ENCODE results near the gene SEMA4C.
A peak's percentile ranks its signal among the peaks of the same experiment; 100 is the strongest.
"Not testable (repeated sequence)": the region's sequence is repeated elsewhere in the genome, so short reads cannot be mapped to it uniquely, and the experiment has no call there.

The SEMA4C gene

DNA sequence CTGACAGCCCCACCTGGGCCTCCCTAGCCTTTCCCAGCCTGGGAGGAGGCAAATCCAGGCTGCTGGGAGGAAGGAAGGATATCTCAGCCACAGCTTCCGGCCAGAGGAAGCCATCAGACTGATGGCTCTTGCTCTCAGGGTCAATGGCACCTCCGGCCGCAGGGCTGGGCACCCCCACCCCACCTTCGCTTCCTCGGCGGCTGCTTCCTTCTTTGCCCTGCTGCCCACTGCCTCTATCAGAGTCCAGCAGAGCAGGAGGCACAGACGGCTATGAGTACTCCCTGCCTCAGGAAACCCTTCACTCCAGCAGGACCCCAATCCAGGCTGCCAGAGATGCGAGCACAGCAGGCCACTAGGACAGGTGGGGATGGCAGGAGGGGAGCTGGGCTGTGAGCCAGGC, 3.3 kb downstream of the SEMA4C start:
- DNase-seq (ENCODE audit: low read depth) = no peak

DNA sequence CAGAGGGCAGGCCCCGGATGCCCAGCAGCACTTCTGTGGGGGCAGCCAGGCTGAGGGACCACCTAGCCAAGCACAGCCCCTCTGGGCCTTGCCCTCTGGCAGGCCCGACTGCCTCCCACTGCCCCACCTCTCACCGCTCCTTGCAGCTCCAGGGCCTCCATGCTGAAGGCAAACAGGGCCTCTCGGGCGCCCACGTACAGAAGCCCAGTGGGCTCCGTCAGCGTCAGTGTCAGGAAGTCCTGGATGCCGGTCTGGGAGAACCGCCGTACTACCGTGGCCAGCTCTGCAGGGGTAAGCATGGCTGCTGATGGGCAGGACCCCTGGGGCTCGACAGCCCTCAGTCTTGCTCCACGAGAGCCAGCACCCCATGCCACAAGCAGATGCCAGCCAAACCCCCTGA, 3.7 kb downstream of the SEMA4C start:
- DNase-seq (ENCODE audit: low read depth) = no peak

DNA sequence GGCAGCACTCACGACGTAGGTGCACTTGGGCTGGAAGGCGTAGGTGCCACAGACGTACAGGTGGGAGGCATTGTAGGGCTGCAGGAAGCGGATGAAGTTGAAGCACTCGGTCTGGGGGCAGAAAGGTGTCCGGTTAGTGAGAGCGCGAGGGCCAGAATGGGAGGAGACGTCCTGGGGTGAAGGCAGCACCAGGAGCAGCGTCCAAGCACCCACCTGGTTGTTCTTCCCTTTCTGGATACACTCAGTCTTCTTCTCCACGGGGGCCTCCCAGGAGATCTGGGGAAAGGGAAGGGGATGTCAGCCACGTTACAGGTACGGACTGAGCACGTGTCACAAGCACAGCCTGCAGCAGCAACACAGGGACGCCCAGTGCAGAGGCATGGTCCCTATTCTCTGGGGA, 4.2 kb downstream of the SEMA4C start:
- no peak for DNase-seq (ENCODE audit: low read depth)

GRCh38 chr2:96864343-96865091, 5.4 kb downstream of the SEMA4C start:
- no peak for DNase-seq (ENCODE audit: low read depth)

GRCh38 chr2:96863575-96864342, 6.1 kb downstream of the SEMA4C start:
- no peak for DNase-seq (ENCODE audit: low read depth)

GRCh38 chr2:96863056-96863455, 6.8 kb downstream of the SEMA4C start:
- not testable (repeated sequence) for DNase-seq (ENCODE audit: low read depth)

DNA sequence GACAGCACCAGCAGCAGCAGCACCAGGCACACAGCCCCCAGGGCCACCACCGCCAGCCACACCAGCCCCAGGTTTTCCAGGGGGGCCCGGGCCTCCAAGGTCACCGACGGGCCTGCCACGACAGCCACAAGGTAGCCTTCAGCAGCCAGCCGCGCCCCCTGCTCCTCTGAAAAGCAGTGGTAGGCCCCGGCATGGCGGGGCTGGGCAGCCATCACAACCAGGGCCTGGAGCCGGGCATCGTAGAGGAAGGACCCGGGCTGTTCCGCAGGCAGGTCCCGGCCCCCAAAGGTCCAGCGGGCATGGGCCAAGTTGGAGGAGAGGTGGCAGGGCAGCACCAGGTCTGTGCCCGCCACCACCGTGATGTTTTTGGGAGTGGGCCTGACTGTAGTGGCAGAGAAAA, 8.8 kb downstream of the SEMA4C start:
- no peak for DNase-seq (ENCODE audit: low read depth)

DNA sequence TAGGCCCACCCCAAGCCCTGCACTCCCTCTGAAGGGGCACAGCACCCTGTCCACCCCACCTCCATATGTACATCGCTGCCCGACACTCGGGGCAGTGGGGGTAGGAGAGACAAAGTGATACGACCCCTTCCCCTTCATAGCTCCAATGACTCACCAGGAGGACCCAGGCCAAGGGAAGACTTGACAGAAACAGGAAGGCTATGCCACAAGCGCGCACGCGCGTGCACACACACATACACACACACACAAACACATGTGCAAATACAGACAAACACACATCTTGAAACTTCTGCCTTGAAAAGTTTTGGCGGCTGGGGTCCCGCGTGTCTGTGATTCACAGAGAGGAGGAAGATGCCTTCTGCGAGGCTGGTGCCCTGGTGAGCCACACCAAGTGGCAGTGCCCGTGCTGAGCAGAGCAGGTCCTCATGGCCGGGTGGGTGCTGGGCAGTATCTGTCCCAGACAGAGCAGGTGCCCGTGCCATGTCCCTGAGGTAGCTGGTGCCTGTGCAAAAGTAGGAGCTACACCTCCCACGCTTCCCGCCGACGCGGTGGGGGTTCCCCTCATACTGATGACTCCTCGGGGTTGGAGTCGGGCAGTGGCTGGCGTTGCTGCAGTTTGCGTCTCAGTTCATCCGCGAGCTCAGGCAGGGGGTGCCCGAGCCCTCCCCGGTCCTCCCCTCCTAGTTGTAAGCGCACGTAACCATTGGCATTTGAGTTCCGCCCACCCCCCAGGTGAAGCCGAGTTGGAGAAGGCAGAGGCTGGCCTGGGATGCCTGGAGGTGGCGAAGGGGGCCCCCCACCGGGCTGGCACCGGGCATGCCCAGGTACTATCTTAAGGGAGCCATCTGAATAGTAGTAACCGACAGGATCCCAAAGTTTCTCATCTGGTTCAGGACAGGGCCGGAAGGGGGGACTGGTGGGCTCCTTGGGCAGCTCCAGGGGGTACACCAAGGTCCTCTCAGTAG, 9.5 kb downstream of the SEMA4C start:
- no peak for DNase-seq (ENCODE audit: low read depth)

GRCh38 chr2:96859681-96860064, 10.2 kb downstream of the SEMA4C start:
- no peak for DNase-seq (ENCODE audit: low read depth)

- no peak for DNase-seq (ENCODE audit: low read depth)
These were observed 10.7 kb downstream of the SEMA4C start for GRCh38 chr2:96859099-96859649.

GRCh38 chr2:96857667-96858372, 12.1 kb downstream of the SEMA4C start, which contains the start of gene ANKRD39:
Gene ANKRD39 (minus strand): TSS chr2:96858016. CDS start chr2:96857987, 29 bp downstream.
- peak; percentile 97 for DNase-seq (ENCODE audit: low read depth)

DNA sequence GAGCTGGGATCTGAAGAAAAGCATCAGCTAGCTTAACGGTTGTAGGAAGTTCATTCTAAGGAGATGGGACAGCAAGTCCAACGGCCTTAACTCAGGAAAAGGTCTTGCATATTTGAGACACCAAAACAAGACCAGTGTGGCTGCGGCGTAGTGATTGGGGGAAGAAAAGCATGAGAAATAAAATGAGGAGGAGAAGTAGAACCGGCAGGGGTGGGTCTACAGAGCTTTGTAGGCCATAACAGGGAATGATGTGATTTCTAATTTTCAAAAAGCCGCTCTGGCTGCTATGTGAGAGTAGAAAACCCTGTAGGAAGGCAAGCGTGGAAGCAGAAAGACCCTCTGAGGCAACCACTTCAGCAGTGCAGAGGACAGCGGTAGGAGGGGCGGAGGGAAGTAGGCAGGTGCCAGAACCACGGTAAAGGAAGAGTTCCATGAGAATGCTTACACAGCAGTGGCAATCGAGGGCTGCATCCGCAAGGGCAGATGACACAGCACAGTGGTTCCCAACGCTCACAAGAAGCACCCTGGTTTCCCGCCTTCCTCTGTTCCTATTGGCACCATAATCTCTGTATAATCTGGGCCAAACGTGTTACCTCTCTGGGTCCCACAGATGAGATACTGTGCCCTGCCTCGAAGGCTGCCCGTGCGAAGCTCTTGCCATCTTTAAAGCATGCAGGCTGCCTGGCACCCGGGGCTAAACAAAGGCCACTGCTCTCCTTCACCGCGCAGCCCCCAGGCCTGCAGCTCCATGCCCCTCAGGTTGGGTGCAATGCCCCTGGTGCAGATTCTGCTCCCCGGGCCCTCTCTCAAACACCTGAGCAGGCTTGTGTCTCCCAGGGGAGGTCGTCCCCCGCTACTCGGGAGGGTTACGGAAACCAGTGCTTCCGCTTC, 12.9 kb downstream of the SEMA4C start:
- DNase-seq (ENCODE audit: low read depth) = no peak

DNA sequence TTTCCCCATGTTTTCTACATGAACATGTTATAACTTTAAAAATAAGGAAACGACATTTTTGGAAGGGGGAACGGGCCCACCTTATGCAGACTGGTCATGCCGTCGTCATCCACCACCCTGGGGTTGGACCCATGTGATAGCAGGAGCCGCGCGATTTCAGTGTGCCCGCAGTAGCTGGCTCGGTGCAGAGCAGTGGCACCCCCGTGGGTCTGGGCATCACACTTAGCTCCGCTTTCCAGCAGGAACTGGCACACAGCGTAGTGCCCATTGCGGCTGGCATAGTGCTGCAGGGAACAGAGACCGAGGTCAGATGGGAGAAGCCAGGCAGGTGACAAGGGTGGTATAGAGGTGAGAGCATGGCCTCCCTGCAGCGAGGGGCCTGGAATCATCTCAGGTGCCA, 16.6 kb downstream of the SEMA4C start:
- no peak for DNase-seq (ENCODE audit: low read depth)

- no peak for DNase-seq (ENCODE audit: low read depth)
These were observed 17.2 kb downstream of the SEMA4C start for GRCh38 chr2:96852667-96853066.

- no peak for DNase-seq (ENCODE audit: low read depth)
These were observed 21.6 kb downstream of the SEMA4C start for GRCh38 chr2:96848264-96848663.

DNA sequence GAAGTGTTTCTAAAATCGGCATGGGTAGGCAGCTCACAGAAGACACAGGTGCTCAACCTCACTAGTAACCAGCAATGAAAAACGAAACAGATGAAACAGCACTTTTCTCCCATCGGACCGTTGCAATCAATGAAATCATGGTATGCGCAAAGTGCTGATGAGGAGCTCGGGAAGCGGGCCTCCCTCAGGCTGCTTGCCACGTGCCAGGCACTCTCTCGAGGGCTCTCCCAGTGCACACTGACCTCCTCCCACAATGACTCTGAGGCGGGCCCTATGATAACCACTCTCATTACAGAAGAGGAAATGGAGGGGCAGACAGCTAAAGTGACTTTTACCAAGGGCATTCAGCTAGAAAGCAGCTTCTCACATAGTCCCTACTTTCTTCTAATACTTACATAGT, 22.3 kb downstream of the SEMA4C start:
- DNase-seq (ENCODE audit: low read depth) = no peak

DNA sequence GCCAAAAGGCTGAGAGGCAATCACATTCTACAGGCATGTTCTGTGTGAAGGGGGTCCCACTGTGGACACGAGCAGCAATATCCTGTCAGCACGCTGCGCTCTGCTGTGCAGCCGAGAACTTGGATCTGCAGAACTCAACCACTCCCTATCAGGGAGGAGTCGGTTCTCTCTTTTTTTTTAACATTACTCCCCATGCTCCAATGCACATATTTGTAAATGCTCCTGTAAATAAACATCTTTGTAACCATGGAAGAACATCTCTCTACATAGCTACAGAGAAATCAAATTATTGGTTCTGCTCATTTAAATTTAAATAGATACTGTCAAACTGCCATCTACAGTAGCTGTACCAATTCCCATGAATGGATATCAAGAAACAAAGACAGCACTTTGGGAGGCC, 23.1 kb downstream of the SEMA4C start:
- no peak for DNase-seq (ENCODE audit: low read depth)

- no peak for DNase-seq (ENCODE audit: low read depth)
These were observed 25.5 kb downstream of the SEMA4C start for GRCh38 chr2:96844405-96844808.

DNA sequence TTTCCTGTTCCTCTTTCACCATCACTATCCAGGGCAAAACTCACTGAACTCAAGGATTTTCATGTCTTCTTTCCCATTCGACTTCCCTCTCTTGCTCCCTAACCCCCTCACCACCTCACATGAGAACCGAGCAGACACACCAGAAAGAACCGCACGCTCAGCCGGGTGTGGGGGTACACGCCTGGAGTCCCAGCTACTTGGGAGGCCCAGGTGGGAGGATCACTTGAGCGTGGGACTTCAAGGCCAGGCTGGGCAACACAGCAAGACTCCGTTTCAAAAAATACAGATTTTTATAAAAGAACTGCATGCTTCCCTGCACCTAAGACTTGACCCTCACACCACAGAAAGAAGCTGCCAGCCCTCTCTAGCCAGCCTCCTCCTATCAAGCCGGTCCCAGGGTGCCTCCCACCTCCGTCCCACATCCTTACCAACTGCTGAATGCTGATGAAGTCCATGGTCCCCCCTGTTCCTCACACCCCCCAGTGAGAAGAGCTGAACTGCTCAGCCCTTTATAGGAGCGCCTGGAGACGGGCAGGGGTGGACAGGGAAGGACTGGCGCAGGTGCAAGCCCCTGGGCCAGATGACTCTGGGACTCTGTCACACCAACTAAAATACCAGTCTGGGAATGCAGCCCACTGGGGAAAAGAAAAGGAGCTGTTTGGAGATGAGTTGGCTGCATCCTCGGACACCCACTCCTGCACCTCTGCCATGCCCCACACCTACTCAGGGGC, 26.2 kb downstream of the SEMA4C start, which contains the start of gene ANKRD23:
Gene ANKRD23, minus strand, starts transcription at position 484 of the 731 bp plus-strand sequence. Its CDS starts 29 bp downstream, at position 455.
- no peak for DNase-seq (ENCODE audit: low read depth)

Data from GM04504 (cell line).